HG03432 (cell line): Measurements from ENCODE around the gene TREML2.

ENCODE experiments used
- ATAC-seq: cut with Tn5 transposase; IDR thresholded peaks from one replicate; pipeline ENCODE4 v1.9.1; 2021; ENCODE audit warnings: mild to moderate bottlenecking, moderate library complexity; ENCODE audit not compliant: unreplicated experiment

TREML2 gene

GRCh38 chr6:41179163-41179562 is 21.8 kb downstream of the TREML2 start:
- ATAC-seq, result no peak

- no peak for ATAC-seq
Observed at GRCh38 chr6:41177695-41178094, 23.3 kb downstream of the TREML2 start.

- ATAC-seq, result no peak
Observed at GRCh38 chr6:41177287-41177686, 23.7 kb downstream of the TREML2 start.

GRCh38 chr6:41176189-41176588 is 24.8 kb downstream of the TREML2 start:
- no peak for ATAC-seq

GRCh38 chr6:41175084-41175483 is 25.9 kb downstream of the TREML2 start:
- no peak for ATAC-seq

- no peak for ATAC-seq
Observed at GRCh38 chr6:41174610-41175009, 26.3 kb downstream of the TREML2 start.

GRCh38 chr6:41171908-41172307 is 29.0 kb downstream of the TREML2 start:
- no peak for ATAC-seq

GRCh38 chr6:41170547-41171160 is 30.3 kb downstream of the TREML2 start:
- no peak for ATAC-seq

- ATAC-seq, result no peak
Observed at GRCh38 chr6:41167173-41167963, 33.6 kb downstream of the TREML2 start.

- no peak for ATAC-seq
Observed at GRCh38 chr6:41164551-41165120, 36.3 kb downstream of the TREML2 start.

- ATAC-seq, result no peak
Observed at GRCh38 chr6:41163419-41163717, 37.6 kb downstream of the TREML2 start.

GRCh38 chr6:41162687-41163418 is 38.1 kb downstream of the TREML2 start, which contains the start of gene TREM2:
Gene TREM2, minus strand, starts transcription at chr6:41163116. Its CDS starts 34 bp downstream, at chr6:41163082.
- no peak for ATAC-seq

- no peak for ATAC-seq
Observed at GRCh38 chr6:41161851-41162552, 38.9 kb downstream of the TREML2 start.

GRCh38 chr6:41161380-41161779 is 39.6 kb downstream of the TREML2 start:
- ATAC-seq, result no peak

GRCh38 chr6:41160933-41161332 is 40.0 kb downstream of the TREML2 start:
- ATAC-seq, result no peak

- ATAC-seq, result no peak
Observed at GRCh38 chr6:41159415-41160082, 41.4 kb downstream of the TREML2 start.

- no peak for ATAC-seq
Observed at GRCh38 chr6:41157323-41157722, 43.6 kb downstream of the TREML2 start.

- ATAC-seq, result no peak
Observed at GRCh38 chr6:41156771-41157170, 44.2 kb downstream of the TREML2 start.

- no peak for ATAC-seq
Observed at GRCh38 chr6:41156001-41156400, 44.9 kb downstream of the TREML2 start.

GRCh38 chr6:41155132-41155805 is 45.7 kb downstream of the TREML2 start:
- ATAC-seq, result no peak
